GM15510 (cell line): ENCODE measurements around the gene ARHGEF6.

Experiments
- POLR2A ChIP-seq: IDR thresholded peaks from 3 replicates; pipeline ENCODE4 v1.6.1; 2011; ENCODE audit warnings: borderline replicate concordance; ENCODE audit not compliant: insufficient read length; ENCODE audit errors: extremely low read depth

The ARHGEF6 gene

DNA sequence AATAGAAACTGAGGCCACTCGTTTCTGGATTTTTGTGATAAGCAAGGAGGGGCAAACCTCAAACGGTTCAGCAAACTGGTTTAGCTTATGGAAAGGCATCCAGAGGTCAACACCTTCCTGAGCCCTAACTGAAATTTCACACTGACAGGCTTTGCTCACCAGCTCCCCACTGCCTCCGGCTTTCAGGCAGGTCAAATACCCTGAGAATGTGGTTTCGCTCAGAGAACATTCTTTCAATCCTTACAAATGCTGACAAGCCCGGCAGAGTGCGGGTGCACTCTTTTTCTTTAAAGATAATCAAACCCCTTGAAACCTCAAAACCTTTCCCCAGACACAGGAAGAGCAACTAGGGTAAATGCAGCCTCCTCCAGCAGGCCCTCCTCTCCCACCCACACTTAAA lies 91.3 kb downstream of the ARHGEF6 start:
- no peak for TF ChIP-seq POLR2A

- TF ChIP-seq POLR2A = no peak
These were observed 93.3 kb downstream of the ARHGEF6 start for GRCh38 chrX:136687457-136687856.

GRCh38 chrX:136684120-136684519 lies 96.6 kb downstream of the ARHGEF6 start:
- no peak for TF ChIP-seq POLR2A

DNA sequence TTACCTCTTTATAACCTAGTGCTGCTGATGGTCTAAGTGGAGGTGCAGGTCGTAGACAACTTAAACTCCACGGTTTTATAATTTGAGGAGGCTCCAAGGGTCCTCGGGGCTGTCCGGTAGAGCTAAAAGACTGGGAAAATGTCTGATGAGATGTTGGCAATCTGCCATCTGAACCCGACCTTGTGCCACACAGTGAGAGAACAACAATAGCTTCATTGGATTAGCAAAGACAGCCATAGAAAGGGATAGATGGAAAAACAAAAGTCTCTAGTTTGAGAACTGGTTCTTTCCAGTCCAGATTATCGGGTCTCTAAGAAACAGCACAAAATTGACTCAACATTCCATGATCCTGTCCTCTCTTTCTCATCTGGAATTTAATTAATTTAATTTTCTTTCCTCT lies 101.2 kb downstream of the ARHGEF6 start:
- no peak for TF ChIP-seq POLR2A

DNA sequence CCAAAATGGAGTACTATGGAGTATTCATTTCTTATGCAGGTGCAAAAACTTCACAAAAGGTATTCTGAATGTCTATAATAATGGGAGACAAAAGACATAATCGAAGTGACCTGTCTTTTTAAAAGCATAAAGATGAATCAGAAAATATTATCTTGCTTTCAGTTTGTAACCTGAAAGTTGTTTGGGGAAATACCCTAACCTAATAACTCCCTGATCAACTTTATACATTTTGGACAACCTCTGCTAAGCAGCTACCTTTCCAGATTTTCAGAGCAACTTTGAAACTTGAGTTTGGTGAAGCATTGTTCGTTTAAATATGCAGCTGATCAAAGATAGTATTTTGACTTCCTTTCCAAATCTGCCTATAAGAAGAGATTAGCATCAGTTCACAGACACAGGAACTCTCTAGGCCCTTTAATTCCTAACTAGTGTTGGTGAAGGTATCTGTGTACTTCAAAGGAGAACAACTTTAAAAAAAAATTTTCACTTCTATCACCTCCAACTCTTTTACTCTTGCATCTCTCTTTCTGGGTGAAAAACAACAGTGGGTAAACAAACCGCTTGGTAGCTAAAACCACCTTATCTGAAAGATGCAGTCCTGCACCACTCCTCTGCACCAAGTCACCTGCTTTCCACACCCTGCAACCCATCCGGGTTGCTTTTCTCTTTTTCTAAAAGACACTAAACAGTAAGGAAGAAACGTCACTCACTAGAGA lies 106.3 kb downstream of the ARHGEF6 start:
- TF ChIP-seq POLR2A = no peak

DNA sequence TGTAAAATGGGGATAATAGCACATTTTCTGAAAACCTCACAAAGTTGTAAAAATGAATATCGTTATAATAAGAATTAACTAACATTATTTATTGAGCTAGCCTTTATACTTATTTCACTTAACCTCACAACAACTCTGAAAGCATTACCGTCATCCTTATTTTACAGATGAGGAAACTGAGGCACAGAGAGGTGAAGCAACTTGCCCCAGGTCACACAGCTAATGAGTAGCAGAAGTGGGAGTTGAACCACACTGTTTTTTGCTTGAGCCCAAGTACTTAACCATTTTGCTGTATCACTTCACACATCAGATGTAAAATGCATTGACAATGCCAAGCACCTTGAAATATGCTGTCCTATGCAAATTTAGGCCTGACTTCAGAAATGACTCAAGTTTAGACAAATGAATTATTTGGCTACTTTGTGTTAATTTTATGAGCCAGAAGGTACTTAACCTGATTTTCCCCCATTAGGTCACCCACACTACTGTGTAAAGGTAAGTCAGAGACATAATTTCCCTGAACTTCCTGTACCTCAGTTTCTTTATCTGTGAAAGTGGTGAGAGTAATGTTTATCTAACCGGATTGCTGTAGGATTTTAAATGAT lies 109.6 kb downstream of the ARHGEF6 start:
- TF ChIP-seq POLR2A = no peak

DNA sequence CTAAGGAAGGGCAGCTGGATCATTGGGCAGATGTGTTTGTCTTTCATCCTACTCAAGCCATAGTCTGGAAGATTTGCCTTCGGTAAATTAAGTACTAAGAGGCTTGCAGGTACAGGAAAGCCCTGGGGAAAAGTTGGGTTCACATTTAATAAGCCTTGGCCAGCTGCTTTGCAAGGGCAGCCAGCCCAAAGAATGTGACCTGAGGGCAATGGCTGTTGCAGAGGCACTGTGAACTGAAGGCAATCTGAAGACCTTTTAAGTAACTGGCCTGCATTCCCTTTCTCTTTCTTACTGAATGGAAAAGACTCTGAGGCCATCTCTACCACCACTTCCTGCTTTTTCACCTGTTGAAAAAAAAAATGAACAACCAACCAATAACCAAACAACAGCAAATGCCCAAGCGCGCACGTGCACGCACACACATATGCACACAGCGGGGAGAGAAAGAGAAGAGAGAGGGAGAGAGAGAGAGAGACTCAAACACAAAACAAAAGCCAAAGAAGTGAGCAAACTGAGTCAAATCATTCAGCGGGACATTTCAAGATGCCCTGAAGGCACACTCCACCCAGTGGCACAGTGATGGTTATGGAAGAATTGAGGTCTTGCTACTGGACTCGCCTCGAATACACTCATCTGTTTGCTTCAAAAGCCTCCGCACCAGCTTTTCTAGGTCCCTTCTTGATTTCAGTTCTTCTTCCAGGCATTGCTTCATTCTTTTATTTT lies 113.1 kb downstream of the ARHGEF6 start:
- TF ChIP-seq POLR2A = no peak

- TF ChIP-seq POLR2A = no peak
These were observed 114.6 kb downstream of the ARHGEF6 start for GRCh38 chrX:136666088-136666487.

DNA sequence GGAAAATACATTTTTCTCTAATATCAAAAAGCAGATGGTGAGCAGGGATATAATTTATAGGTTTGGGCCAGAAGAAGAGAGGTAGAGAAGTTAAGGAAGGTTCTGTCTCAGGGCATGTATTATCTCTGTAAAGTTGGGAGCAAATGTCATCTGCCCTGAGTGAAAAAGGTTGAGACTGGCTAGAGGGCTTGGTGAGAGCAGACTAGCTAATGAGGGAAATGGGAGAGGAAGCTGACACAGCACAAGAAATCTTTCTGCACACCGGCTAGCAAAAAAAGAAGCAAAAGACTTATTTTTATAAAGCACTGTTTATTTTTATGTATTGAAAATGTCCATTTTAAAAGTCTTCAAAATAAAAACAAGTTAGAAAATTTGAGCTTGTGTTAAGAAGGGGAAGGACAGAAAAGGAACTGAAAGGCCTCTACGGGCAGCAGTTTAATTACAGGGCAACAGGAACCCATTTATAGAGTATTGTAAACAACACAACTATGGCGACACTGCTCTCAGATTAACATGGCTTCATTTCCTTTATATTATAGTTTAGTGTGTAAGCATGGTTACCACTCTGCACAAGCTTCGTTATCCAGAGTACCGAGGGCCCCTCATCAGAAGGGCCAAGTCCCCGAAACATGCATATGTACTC lies 115.4 kb downstream of the ARHGEF6 start:
- TF ChIP-seq POLR2A = no peak

GRCh38 chrX:136662976-136663375 lies 117.8 kb downstream of the ARHGEF6 start:
- TF ChIP-seq POLR2A = no peak

DNA sequence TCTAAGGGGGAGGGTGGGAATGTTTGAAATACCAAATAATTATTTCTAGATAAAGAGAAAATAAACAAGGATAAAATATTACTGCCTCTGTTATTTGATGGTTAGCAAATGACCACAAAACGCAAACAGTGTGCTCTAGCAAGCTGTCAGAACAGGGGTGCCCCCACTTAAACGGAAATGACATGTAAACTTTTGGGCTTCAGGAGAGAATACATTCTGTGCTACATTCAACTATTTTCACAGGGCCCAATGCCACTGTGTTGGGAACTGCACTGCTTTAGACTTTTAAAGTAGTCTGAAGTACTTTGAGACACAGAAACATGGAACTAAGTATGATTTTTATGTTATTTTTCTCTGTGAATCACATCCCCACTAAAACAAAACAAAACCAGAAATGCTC lies 118.6 kb downstream of the ARHGEF6 start:
- no peak for TF ChIP-seq POLR2A

DNA sequence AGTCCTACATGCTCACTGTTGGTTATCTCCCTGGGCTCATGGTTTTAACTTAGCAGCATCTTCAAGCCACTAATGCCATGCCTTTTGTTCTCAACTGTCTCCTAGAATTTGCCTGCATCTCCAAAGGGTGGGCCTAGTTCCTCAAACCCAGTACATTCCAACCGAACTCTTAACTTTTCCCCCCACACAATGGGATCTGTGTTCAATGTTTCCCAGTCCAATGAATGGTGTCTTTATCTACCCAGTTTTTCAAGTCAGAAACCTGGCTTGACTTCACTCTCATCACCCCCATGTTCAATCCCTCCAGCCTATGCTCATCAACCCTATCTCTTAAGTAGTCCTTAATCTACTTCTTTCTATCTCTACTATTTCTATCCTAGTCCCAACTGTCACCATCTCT lies 119.8 kb downstream of the ARHGEF6 start:
- no peak for TF ChIP-seq POLR2A

- TF ChIP-seq POLR2A = no peak
These were observed 121.6 kb downstream of the ARHGEF6 start for GRCh38 chrX:136659174-136659573.

GRCh38 chrX:136658151-136658550 lies 122.6 kb downstream of the ARHGEF6 start:
- no peak for TF ChIP-seq POLR2A

DNA sequence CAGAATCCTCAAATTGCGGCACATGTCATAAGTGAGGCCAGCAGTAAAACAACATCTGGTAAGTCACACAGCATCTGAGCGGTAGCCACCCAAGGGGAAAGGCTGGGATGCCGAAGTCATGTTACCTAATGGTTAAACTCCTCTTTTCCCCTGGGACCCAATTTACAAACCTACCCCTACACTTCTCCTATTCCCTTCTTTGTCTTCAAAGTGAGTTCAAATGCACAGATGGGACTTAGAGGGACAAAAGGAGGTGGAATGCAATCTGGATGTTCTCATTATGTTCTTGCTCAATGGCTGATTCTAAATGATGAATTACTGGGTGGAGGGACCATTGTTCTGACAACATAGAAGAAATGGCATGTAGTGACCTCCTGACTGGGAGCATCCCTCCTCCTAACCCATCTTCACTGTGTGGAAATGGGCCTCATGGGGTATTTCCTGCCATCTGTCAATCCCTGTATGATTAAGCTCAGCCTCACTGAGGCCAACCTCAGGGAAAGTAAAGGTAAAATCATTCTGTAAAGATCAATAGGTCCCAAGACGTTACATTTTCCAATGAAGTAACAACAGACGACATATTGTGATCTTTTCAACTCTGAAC lies 124.3 kb downstream of the ARHGEF6 start:
- no peak for TF ChIP-seq POLR2A
